ENCODE results near the gene PAK6.

Gene PAK6

DNA sequence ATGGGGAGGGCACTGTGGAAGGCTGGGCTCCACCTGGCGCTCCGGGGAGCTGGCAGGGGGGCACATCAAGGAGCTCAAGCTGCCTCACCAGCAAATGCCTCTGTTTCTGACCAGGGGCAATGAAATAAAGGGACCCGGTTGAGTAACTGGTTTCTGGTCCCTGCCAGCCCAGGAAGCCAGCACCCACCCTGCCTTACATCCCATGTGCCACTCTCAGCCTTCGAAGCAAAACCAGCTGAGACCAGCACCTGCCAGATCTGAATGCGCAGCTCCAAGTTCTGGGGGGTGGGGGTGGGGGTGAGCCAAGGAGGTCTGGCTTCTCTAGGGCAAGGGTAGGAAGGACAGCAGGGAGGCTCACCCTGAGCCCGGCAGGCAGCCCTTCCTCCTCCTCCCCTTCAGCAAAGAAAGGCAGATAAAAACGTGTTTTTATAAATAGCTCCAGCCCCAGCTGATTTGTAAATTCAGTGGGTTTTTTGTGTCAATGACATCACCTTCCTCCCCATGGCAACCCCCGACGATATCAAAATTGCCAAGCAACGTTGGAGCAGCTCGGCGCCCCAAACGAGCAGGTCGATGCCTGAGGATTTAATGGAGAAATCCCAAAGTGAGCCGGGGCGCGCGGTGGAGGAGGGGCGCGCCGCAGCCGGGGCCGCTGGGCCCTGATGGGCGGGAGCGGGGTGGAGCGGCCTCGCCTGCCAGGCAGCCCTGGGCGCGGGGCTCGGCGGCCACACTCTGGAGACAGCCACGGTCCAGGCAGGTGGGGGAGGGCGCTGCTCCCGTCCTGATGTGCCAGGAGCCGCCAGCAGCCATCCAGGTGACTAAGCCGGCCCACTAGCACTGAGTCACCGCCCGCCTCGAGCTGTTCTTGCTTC, at the start of gene PAK6:
Gene PAK6 (plus strand): TSS at position 532 of the 872 bp plus-strand sequence. CDS start 25,723 bp downstream, outside the sequence.
- in situ Hi-C loops (cut with MboI; ENCODE audit: low sequenced_read_pairs): no loop called here

DNA sequence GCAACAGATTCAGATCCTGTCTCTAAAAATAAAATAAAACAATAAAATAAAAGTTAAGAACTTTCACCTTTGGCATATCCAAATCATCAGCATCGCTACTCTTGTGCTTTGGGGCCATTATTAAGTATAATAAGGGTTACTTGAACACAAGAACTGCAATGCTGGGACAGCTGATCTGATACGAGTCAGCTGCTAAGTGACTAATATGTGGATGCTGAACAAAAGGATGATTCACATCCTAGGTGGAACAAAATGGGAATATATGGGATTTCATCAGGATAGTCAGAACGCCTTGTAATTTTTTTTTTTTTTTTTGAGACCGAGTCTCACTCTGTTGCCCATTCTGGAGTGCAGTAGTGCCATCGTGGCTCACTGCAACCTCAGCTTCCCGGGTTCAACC, 48.3 kb upstream of the PAK6 start:
- in situ Hi-C loops (cut with MboI; ENCODE audit: low sequenced_read_pairs): no loop called here

DNA sequence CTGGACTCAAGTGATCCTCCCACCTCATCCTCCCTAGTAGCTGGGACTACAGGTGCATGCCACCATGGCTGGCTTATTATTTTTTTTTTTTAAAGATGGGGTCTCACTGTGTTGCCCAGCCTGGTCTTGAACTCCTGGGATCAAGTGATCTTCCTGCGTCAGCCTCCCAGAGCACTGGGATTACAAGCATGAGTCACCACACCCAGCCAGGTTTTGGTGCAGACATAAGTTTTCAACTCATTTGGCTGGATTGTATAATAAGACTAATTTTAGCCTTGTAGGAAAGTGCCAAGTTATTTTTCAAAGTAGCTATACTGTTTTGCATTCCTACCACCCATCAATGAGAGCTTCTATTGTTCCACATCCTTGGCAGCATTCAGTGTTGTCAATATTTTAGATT, 45.9 kb upstream of the PAK6 start:
- in situ Hi-C loops (cut with MboI; ENCODE audit: low sequenced_read_pairs): no loop called here

DNA sequence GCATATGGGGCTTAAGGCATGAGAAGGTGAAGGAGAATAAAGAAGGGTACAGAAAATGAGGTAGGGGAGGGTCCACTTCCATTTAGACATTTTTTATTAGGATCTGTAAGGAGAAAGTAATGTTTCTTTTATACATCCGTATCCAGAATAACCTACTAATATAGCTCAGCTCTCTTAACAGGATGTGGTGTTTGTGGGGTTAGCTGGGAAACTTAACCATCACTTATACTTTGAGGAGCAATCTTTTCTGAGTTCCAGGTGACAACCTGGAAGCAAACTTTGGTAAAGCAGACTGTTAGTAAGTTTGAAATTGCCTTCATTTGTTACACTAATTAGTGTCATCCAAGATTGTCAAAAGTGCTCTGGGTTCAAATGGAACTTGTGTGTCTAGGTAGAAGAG, 41.4 kb upstream of the PAK6 start:
- in situ Hi-C loops (cut with MboI; ENCODE audit: low sequenced_read_pairs): no loop called here

DNA sequence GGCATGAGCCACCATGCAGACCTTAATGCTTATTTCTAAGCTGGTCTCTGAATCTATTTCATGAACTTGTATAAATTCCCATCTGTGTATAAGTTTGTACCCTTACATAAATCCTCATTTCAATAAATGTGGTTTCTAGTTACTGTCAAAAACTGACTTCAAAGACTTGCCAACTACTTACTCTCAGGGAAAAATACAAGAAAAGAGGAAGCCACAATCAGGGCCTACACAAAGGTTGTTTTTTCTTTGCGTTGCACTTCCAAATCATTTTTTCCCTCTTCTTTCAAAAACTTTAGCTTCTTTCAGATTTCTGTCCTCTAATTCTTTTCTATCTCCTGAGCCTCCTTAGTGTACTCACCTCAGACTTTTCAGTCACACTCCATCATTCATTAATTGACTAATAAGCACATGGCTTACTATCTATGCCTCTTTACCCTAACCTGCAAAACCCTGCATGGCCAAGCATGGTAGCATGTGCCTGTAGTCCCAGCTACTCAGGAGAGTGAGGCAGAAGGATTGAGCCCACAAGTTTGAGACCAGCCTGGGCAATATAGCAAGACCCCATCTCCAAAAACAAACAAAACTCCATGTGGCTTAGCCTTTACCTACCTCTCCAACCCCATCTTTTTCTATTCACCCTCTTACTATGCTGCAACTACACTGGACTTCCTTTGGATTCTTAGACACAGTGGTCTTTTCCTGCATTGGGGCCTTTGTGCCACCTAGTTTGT, 40.3 kb upstream of the PAK6 start:
- in situ Hi-C loops (cut with MboI; ENCODE audit: low sequenced_read_pairs): no loop called here

DNA sequence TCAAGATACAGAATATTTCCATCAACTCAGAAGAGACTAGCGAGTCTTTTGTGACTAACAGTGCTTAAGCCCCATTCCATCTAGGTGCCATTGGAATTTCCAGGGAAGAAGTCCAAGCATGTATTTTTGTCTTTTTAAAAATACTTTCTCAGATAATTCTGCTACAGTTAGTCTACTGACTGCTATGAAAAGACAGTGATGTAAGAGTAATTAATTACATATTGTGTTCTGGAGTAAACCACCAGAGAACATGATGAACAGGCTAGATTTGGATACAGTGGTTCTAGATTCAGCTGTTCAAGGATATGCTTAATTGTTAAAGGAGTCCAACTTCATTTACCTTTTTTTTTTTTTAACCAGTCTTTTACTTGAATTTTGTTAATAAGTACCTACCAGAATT, 34.8 kb upstream of the PAK6 start:
- in situ Hi-C loops (cut with MboI; ENCODE audit: low sequenced_read_pairs): no loop called here

DNA sequence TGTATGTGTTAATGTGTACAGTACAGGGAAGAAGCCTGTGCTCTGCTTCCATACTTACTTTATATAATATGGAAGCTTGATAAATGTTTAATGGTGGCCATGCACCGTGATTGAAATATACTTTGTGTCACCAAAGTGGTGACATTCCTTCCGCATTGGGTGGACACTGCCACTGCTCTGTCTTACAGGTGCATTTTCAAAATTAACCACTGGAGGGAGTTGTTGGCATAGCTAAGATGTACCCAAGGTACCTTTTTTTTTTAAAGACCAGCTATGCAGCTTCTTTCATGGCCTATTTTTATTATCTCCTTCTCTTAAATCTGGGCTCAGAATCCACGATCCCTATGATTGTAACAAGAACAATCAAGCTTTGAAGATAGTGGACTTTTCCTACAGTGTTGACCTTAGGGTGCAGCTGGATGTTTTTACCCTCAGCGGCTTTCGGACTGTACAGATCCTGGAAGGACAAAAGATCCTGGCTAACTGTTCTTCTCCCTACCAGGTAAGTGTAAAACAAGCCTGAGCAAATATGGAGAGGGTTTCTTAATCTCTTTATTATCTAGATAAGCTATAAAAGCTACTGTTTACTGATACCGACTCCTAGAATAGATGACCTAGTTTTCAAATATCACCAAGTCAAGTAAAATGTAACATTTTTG, 21.6 kb upstream of the PAK6 start:
- in situ Hi-C loops (cut with MboI; ENCODE audit: low sequenced_read_pairs): loop anchor here (10.0 kb wide), 2 partner anchors 58 to 172 kb away; no protein-coding TSS in a partner anchor

DNA sequence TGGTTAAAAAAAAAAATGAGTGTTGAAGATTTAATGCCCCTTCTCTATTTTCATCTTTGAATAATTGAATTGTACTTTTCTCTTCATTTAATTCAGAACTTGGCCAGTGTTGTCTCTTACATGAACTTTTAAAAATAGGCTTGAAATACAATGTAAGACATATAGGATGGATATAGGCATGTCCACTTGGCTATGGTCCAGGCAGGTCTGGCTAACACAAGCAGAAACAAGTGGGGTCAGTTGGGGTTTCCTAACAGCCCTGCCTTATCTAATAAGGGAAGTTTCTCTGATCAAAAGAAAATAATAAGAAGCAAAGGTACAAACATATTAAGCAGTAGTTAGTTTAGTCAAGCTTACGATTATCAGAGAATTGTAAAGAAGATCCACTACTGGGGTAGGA, 19.1 kb upstream of the PAK6 start:
- in situ Hi-C loops (cut with MboI; ENCODE audit: low sequenced_read_pairs): loop anchor here (10.0 kb wide), 2 partner anchors 55 to 175 kb away; no protein-coding TSS in a partner anchor

DNA sequence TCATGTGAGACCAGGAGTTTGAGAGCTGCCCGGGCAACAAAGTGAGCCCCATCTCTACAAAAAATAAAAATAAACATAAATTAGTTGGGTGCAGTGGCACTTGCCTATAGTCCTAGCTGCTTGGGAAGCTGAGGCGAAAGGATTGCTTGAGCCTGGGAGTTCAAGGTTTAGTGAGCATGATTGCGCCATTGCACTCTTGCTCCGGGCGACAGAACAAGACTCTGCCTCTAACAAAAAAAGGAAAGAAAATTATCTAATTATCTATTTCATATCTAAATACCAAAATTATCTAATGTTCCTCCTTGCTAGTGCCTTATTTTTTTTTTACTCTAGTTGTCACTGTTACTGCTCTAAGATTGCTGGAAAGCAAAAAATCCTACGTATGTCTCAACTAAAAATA, 16.7 kb upstream of the PAK6 start:
- in situ Hi-C loops (cut with MboI; ENCODE audit: low sequenced_read_pairs): no loop called here

DNA sequence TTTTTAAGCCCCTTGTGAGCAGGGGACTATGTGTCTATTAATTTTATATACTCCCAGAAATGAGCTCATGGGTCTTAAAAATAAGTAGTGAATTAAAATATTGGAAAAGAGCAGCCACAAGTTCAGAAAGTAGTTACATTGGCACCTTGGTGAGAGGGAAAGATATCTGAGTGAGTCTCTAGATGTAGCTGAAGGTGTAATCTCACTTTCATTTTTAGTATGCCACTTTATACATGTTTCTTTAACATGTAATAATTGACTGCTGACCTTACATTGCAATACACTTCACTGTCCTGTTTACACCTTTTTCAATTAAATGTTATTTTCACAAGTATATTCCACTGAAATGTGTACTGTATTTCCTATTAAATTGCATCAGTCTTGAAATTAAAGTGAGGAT, 12.1 kb upstream of the PAK6 start:
- in situ Hi-C loops (cut with MboI; ENCODE audit: low sequenced_read_pairs): no loop called here

DNA sequence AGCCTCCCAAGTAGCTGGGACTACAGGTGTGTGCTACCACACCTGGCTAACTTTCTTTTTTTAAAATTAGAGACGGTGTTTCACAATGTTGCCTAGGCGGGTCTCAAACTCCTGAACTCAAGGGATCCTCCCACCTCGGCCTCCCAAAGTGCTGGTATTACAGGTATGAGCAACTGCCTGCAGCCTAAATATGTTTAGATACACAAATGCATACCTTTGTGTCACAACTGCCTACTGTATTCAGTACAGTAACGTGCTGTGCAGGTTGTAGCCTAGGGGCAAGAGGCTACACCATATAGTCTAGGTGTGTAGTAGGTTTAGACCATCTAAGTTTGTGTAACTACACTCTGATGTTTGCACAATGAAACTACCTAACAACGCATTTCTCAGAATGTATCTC, 9.5 kb upstream of the PAK6 start:
- in situ Hi-C loops (cut with MboI; ENCODE audit: low sequenced_read_pairs): no loop called here

DNA sequence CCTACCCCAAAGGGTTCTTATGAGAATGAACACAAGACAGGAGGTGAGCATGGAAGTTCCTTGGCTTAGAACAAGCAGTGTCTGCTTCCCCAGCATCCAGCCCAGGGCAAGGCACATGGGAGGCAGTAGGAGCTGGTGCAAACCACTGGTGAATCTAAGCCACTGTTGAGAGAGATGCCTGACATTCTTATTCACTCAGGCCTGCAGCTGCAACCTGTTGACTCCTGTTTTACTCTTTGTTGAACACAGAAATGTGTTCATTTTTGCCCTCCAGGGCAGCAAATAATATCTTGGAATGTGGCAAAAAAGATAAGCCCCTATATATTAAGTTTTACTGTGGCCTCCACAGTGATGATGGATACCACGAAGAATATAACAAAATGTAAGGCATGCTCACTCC, 8.9 kb upstream of the PAK6 start:
- in situ Hi-C loops (cut with MboI; ENCODE audit: low sequenced_read_pairs): no loop called here

DNA sequence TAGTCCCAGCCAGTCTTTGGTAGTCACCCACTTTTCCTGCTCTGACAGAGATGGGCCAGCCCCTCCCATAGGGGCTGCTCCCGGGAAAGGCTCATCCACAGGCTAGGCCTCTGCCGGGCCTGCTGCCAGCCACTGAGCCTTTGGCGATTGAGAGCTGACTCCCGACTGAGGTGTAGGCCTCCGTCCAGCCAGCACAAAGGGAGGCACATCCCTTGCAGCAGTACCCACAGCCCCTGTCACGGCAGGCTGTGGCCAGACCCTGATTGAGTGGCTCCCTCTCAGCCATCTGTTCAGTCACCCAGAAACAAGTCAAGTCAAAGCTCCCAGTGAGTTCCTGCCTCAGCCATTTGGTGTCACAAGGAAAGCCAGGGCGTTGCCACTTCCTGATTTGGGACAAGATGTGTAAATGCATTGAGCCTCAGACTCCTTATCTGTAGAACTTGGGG, 6.2 kb upstream of the PAK6 start:
- in situ Hi-C loops (cut with MboI; ENCODE audit: low sequenced_read_pairs): no loop called here

DNA sequence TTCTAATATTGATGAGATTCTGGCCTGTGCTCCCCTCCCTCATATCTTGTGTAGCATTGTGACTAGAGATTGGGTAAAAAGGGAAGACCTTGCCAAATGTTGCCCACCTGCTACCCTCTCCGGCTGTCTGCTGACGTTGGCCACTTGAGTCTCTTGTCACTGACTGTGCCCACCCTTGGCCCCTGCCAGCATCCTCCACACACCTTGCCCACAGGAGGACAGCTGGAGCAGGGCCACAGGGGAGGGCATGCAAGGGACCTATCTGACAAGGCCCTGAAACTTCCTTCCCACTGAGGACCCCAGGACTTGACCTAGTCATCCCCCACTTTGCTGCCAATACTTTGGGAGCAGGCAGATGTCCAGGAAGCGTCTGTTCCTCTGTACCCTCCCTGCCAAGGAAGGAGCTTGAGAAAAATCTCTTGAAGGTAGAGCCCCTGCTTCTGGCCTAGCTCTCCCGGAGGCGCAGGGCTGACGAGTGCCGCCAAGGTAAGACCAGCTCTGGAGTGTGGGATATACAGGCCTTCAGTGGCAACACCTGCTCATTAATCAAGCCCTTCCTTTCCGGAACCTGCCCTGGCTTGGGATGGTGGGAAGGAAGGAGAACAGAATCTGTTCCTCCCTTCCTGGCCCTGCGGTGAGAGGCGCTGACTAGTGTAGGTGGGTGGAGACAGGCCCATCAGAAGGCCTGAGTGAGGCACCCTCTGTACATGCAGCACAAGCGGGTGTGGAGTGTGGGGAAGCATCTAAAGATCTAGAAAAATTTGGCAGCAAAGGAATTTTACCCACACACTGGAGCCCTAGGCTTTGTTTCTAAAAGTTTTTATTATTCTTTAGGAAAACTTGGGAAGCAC, 4.9 kb upstream of the PAK6 start:
- in situ Hi-C loops (cut with MboI; ENCODE audit: low sequenced_read_pairs): no loop called here

DNA sequence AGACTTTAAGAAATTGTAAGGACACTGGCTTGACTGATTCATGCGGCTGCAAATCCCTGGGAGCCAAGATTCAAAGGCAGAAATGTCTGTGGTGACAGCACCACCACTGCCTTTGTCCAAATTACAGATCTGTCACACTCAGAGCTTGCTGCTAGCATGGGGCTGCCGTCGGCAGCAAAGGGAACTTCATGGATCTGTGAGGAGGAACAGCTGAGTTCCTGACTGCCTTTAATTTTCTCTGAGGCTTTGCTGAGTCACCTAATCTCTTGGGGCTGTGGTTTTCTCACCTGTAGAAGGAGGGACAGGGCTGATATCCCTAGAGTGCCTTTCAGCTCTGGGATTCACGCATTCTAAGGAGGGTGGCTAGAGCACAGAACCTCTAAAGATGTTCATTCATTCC, 4.1 kb upstream of the PAK6 start:
- in situ Hi-C loops (cut with MboI; ENCODE audit: low sequenced_read_pairs): no loop called here

DNA sequence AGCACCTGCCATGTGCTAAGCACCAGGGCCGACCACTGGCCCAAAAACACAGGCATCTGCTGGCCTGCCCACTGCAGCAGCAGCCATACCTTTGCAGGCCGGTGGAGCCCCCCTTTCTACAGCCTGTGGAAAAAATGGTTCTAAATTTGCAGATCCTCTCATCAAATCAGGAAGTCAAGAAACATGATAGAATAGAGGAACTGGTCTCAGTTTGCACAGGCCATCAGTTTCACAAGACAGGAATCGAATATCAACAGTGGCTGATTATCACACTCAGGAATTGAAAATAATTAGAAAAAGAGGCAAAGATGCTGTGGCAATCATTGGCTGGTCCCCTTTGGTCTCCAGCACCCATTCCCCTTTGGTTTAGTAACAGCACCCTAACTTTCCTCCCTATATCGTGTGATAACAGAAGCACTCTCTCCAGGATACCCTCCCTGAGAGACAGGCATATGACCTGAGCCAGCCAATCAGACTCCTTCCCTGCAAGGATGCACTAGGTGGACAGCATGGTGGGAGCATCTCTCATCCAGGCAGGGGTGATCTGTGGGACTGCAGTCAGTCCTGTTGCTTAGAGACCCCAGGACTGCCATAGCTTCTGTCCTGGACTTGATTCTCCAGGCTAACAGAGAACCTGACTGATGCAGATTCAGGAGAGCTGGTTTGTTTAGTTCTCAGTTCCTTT, 3.5 kb upstream of the PAK6 start:
- in situ Hi-C loops (cut with MboI; ENCODE audit: low sequenced_read_pairs): no loop called here

DNA sequence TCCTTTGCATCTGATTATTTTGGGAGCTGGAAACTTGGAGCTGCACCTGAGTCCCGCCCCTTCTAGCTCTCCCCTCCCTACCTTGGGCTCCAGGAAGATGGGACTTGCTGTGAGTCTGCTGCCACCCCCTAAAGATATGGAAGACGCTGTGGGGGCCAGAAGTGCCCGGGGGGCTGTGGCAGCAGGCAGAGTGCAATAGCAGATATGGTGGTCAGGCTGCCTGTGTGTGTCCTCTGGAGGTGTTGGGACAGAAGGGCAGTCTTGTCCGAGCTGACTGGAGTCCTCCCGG, 485 bp downstream of the PAK6 start:
- in situ Hi-C loops (cut with MboI; ENCODE audit: low sequenced_read_pairs): no loop called here

DNA sequence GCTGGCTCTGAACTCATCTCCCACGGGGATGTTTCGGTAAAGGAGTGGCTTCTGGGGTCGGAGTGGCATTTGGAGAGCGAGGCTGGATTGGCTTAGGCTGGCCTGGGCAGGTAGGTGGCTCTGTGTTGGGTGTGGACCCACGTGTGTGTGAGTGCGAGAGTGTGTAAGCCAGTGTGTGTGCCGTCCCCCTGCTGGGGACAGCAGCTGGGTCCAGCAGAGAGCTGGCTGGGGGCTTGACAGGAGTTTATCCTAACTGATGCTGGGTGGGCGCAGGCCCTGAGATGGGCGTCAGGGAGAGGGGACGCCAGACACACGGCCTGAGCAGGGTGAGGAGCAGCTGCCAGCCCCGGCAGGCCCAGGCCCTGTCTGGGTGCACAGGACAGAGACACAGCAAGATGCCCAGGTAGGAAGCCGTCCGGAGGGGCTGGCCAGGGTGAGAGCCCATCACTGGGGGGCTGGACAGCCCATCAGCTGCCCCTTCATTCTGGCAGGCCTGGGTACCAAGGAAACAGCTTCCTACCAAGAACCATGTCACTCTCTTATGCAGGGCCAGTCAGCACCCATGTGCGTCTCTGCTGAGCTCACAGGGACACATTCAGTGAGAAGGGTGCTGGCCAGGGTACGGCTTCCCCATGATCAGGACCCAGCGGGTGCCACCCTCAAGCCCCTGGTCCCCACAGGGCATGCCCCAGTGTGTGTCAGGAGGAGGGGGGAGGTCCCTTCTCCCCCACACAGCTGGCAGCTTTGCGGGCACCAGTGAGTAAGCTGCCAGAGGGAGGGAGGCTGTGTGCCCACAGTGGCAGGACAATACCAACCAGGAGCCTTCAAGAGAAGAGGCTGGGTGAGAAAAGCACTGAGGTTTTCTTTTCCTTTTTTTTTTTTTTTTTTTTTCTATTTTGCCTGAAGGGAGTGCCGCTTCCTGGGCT, 1.1 kb downstream of the PAK6 start:
- in situ Hi-C loops (cut with MboI; ENCODE audit: low sequenced_read_pairs): no loop called here

DNA sequence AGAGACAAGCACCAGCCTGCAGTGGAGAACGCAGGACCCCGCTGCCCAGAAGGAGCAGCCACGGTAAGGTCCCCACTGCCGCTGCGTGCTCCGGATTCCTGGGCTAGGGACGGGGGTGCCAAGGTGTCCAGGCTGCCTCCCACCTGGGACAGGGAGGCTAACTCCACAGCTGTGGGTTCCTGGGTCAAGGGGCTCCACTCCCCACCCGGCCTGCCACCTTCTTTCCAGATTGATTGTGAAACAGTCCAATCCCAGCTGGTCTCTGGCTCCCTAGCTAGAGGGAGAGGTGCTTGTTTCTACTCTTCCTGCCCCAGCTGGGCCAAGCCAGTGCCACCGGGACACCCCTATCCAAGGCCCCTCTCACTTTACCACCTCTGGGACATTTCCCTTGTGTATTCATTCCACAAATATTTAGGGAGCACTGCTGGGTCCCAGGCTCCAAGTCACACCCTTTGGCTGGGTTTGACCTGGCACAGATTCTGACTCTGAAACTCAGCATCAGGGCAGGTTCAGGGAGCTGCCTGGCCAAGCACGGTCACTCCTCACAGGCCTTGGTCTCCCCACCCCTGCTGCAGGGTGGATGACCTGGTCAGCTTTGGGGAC, 1.9 kb downstream of the PAK6 start:
- in situ Hi-C loops (cut with MboI; ENCODE audit: low sequenced_read_pairs): no loop called here
